ENCODE measurements around the gene CDKAL1. TPM values are rescaled to one million over a fixed set of nuclear protein-coding genes. Genes with fewer than 3 reads are reported as not detected.

CDKAL1 gene
- total and polyA plus RNA-seq, 10 of the 15 experiments (the other 5 are each of a cell fraction or from before 2014, with no cell fraction given) = 10.7 to 26.9 (median 17.3) TPM

DNA sequence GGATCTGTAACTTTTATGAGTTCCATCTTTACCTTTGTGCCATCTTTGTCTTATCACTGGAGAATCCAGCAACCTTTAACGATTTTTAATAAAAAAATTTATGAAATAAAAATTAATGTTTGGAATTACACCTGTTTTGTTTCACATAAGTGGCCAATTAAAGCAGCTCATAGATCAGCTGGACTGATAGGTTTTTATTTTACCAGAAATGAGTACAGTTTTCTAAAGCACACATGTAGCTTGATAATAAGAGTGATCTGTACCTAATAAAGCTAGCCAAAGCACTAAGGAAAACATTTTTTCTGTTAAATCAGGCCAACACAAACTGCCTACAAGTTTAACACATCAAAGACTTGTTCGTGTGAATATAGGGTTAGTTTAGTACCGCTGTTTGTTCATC is 500.1 kb downstream of the CDKAL1 start:
- H3K4me3 ChIP-seq = no peak overlapping the region
- H3K4me2 ChIP-seq (ENCODE audit: control insufficient read depth, insufficient read depth) = no peak overlapping the region
- H3K79me2 ChIP-seq (ENCODE audit: control insufficient read depth, insufficient read depth, low read length) = no peaks in the 10 kb centered on the region
- CTCF ChIA-PET = interaction anchor here (1.1 kb wide), 1 partner anchor 18 kb away, joined by 3 read pairs; no protein-coding TSS in a partner anchor
- TF ChIP-seq MYB (IDR thresholded peaks at IDR 0.05; ENCODE audit: borderline replicate concordance, low read depth, low read length) = no peak
- TF ChIP-seq ZBED1 (IDR thresholded peaks at IDR 0.05; ENCODE audit: borderline replicate concordance) = no peak
- no peak for TF ChIP-seq PML (IDR thresholded peaks at IDR 0.05; ENCODE audit: low read length)
- TF ChIP-seq TCF7 (IDR thresholded peaks at IDR 0.05; ENCODE audit: borderline replicate concordance) = no peak
- no peak for TF ChIP-seq NBN (IDR thresholded peaks at IDR 0.05)
- TF ChIP-seq, protein P1, sequence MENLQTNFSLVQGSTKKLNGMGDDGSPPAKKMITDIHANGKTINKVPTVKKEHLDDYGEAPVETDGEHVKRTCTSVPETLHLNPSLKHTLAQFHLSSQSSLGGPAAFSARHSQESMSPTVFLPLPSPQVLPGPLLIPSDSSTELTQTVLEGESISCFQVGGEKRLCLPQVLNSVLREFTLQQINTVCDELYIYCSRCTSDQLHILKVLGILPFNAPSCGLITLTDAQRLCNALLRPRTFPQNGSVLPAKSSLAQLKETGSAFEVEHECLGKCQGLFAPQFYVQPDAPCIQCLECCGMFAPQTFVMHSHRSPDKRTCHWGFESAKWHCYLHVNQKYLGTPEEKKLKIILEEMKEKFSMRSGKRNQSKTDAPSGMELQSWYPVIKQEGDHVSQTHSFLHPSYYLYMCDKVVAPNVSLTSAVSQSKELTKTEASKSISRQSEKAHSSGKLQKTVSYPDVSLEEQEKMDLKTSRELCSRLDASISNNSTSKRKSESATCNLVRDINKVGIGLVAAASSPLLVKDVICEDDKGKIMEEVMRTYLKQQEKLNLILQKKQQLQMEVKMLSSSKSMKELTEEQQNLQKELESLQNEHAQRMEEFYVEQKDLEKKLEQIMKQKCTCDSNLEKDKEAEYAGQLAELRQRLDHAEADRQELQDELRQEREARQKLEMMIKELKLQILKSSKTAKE (IDR thresholded peaks at IDR 0.05; ENCODE audit: low read depth, poor library complexity, severe bottlenecking) = no peak
- TF ChIP-seq, protein P2, sequence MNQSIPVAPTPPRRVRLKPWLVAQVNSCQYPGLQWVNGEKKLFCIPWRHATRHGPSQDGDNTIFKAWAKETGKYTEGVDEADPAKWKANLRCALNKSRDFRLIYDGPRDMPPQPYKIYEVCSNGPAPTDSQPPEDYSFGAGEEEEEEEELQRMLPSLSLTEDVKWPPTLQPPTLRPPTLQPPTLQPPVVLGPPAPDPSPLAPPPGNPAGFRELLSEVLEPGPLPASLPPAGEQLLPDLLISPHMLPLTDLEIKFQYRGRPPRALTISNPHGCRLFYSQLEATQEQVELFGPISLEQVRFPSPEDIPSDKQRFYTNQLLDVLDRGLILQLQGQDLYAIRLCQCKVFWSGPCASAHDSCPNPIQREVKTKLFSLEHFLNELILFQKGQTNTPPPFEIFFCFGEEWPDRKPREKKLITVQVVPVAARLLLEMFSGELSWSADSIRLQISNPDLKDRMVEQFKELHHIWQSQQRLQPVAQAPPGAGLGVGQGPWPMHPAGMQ (IDR thresholded peaks at IDR 0.05; ENCODE audit: borderline replicate concordance) = no peak
- TF ChIP-seq, protein P3, sequence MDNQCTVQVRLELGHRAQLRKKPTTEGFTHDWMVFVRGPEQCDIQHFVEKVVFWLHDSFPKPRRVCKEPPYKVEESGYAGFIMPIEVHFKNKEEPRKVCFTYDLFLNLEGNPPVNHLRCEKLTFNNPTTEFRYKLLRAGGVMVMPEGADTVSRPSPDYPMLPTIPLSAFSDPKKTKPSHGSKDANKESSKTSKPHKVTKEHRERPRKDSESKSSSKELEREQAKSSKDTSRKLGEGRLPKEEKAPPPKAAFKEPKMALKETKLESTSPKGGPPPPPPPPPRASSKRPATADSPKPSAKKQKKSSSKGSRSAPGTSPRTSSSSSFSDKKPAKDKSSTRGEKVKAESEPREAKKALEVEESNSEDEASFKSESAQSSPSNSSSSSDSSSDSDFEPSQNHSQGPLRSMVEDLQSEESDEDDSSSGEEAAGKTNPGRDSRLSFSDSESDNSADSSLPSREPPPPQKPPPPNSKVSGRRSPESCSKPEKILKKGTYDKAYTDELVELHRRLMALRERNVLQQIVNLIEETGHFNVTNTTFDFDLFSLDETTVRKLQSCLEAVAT (IDR thresholded peaks at IDR 0.05) = no peak
- H3K36me3 ChIP-seq (ENCODE audit: control insufficient read depth in 2 of 2, insufficient read depth in 2 of 2, low read length in 1 of 2) = no peaks in the 10 kb centered on the region; a peak in 1 of 4 replicates
- DNase-seq (ENCODE audit: low read depth, low spot score) (no peak), FAIRE-seq (no peak), ATAC-seq (no peak)
- in situ Hi-C loops (cut with MboI) = no loop called here
- intact Hi-C loops (cut with micrococcal nuclease; ENCODE audit: unreplicated experiment) = no loop called here
- no TSS peak for BruUV-seq (replicated peaks)
- no peak overlapping the region for H2AFZ ChIP-seq (ENCODE audit: control insufficient read depth, low read depth, low read length)
- H3K9ac ChIP-seq (ENCODE audit: control insufficient read depth, insufficient read depth, low read length) = no peak overlapping the region
- POLR2A ChIA-PET = interaction anchor here (1.3 kb wide), 1 partner anchor 12 kb away, joined by 4 read pairs; no protein-coding TSS in a partner anchor
- no peaks in the 10 kb centered on the region for H3K27me3 ChIP-seq (replicated peaks in 1 of 2; ENCODE audit: control insufficient read depth in 2 of 2, insufficient read depth in 2 of 2, low read length in 1 of 2)
- SMC1A ChIA-PET (ENCODE audit: uncharacterized antibody, unreplicated experiment) = interaction anchor here (0.6 to 2.1 kb wide), 4 partner anchors 11 to 156 kb away, joined by 3 to 10 read pairs (median 4); no protein-coding TSS in a partner anchor
- no peaks in the 10 kb centered on the region for H3K9me3 ChIP-seq (replicated peaks; ENCODE audit: control insufficient read depth, insufficient read depth, low read length)
- H3K27ac ChIP-seq (ENCODE audit: control insufficient read depth, insufficient read depth) = no peak overlapping the region
- RAD21 ChIA-PET (ENCODE audit: unreplicated experiment) = interaction anchor here (1.3 kb wide), 1 partner anchor 469 kb away, joined by 3 read pairs; no protein-coding TSS in a partner anchor
- 93% methylated on average over 3 of the region's 3 CpGs for WGBS (ENCODE audit: insufficient coverage, insufficient replicate concordance, low lambda C conversion rate, missing lambda C conversion rate)
- H4K20me1 ChIP-seq (ENCODE audit: control insufficient read depth, insufficient read depth) = no peaks in the 10 kb centered on the region
- peaks cover 4% of the 10 kb centered on the region; the same call in 1 of the 2 replicates for H3K4me1 ChIP-seq (ENCODE audit: control insufficient read depth, insufficient read depth, low read length)
